Right hindlimb (tissue), 1 donor: ENCODE results near the gene ABCA2.
"Not testable (repeated sequence)": the region's sequence is repeated elsewhere in the genome, so short reads cannot be mapped to it uniquely, and the experiment has no call there.

Experiments
- DNase-seq: peaks from one replicate; pipeline ENCODE4 v3.0.0-alpha.2; 2018

The ABCA2 gene

GRCh38 chr9:137046088-137046787 lies 18.2 kb upstream of the ABCA2 start, which contains the start of gene NPDC1:
Gene NPDC1, minus strand, starts transcription at chr9:137046177. Its CDS starts 188 bp downstream, at chr9:137045989.
- peak; percentile 85 for DNase-seq

GRCh38 chr9:137045294-137046087 lies 17.5 kb upstream of the ABCA2 start:
- DNase-seq: no peak

GRCh38 chr9:137044502-137045177 lies 16.6 kb upstream of the ABCA2 start:
- no peak for DNase-seq

- DNase-seq: no peak
Observed at GRCh38 chr9:137044037-137044436, 16.0 kb upstream of the ABCA2 start.

GRCh38 chr9:137042751-137043727 lies 15.0 kb upstream of the ABCA2 start:
- DNase-seq: no peak

GRCh38 chr9:137041124-137041523 lies 13.1 kb upstream of the ABCA2 start:
- no peak for DNase-seq

GRCh38 chr9:137040568-137040967 lies 12.5 kb upstream of the ABCA2 start:
- DNase-seq: no peak

GRCh38 chr9:137039611-137040366 lies 11.8 kb upstream of the ABCA2 start:
- no peak for DNase-seq

- no peak for DNase-seq
Observed at GRCh38 chr9:137038916-137039315, 10.9 kb upstream of the ABCA2 start.

GRCh38 chr9:137037483-137037882 lies 9.4 kb upstream of the ABCA2 start:
- DNase-seq: no peak

- no peak for DNase-seq
Observed at GRCh38 chr9:137037035-137037434, 9.0 kb upstream of the ABCA2 start.

- no peak for DNase-seq
Observed at GRCh38 chr9:137035937-137036336, 7.9 kb upstream of the ABCA2 start.

GRCh38 chr9:137035507-137035834 lies 7.4 kb upstream of the ABCA2 start:
- DNase-seq: no peak

GRCh38 chr9:137034709-137035506 lies 6.9 kb upstream of the ABCA2 start:
- DNase-seq: peak; percentile 87

- no peak for DNase-seq
Observed at GRCh38 chr9:137034039-137034708, 6.1 kb upstream of the ABCA2 start.

GRCh38 chr9:137033481-137033880 lies 5.4 kb upstream of the ABCA2 start:
- DNase-seq: not testable (repeated sequence)

GRCh38 chr9:137032858-137033257 lies 4.8 kb upstream of the ABCA2 start:
- DNase-seq: no peak

- no peak for DNase-seq
Observed at GRCh38 chr9:137031904-137032640, 4.0 kb upstream of the ABCA2 start, which contains the start of gene FUT7. Gene FUT7, minus strand, starts transcription at chr9:137032088. Its CDS starts 97 bp downstream, at chr9:137031991.
